Spleen (tissue), 11 donors: ENCODE data around the gene CNTNAP2. TPM values are rescaled to one million over a fixed set of nuclear protein-coding genes. Genes with fewer than 3 reads are reported as not detected.

Experiments
- DNase-seq: peaks from one replicate; pipeline ENCODE4 v3.0.0-alpha.2; 2020
- H3K27ac ChIP-seq, 8 donors: fragments of 200-600 bp; sonication (generic) in 7 of 8; 1 replicate in 4 of 8; 2 replicates in 4 of 8; pipeline versions ENCODE4 v1.5.0 to v1.8.0; 2016 to 2021; ENCODE audit warnings: inconsistent platforms in 4 of 8, mild to moderate bottlenecking in 4 of 8, moderate library complexity in 1 of 8
- H3K27me3 ChIP-seq, 7 donors: fragments of 200-600 bp; sonication (generic) in 6 of 7; replicated peaks in 1 of 7; 1 replicate in 4 of 7; 2 replicates in 3 of 7; pipeline versions ENCODE4 v1.5.0 to v1.8.0; 2016 to 2021; ENCODE audit warnings: inconsistent platforms in 3 of 7, mild to moderate bottlenecking in 1 of 7
- H3K36me3 ChIP-seq, 6 donors: fragments of 200-600 bp; sonication (generic) in 5 of 6; 1 replicate in 4 of 6; 2 replicates in 2 of 6; pipeline versions ENCODE4 v1.5.0 to v1.8.0; 2016 to 2021; ENCODE audit warnings: inconsistent platforms in 2 of 6
- H3K4me1 ChIP-seq, 6 donors: fragments of 200-600 bp; sonication (generic) in 5 of 6; 1 replicate in 3 of 6; 2 replicates in 3 of 6; pipeline versions ENCODE4 v1.5.0 to v1.8.0; 2016 to 2021; ENCODE audit warnings: inconsistent platforms in 3 of 6
- H3K4me3 ChIP-seq, 8 donors: fragments of 200-600 bp; sonication (generic) in 7 of 8; 1 replicate in 4 of 8; 2 replicates in 4 of 8; pipeline versions ENCODE4 v1.5.0 to v1.8.0; 2016 to 2021; ENCODE audit warnings: inconsistent platforms in 4 of 8, mild to moderate bottlenecking in 4 of 8, moderate library complexity in 2 of 8
- H3K9me3 ChIP-seq, 8 donors: fragments of 200-600 bp; sonication (generic) in 7 of 8; 1 replicate in 4 of 8; 2 replicates in 4 of 8; pipeline versions ENCODE4 v1.5.0 to v1.8.0; 2016 to 2021; ENCODE audit warnings: inconsistent platforms in 4 of 8
- CTCF ChIP-seq, 11 experiments: fragments of 200-600 bp in 7 of 11; fragments of 450-650 bp in 4 of 11; sonication (generic) in 4 of 11; IDR thresholded peaks in 8 of 11; conservative IDR thresholded peaks in 3 of 11; 1 replicate in 7 of 11; 2 replicates in 4 of 11; pipeline versions ENCODE4 v1.4.0 to v1.8.0; 2016 to 2021; ENCODE audit warnings: antibody characterized with exemption in 11 of 11, inconsistent platforms in 4 of 11, mild to moderate bottlenecking in 1 of 11
- POLR2A ChIP-seq, 3 donors: fragments of 450-650 bp; IDR thresholded peaks; one replicate each; pipeline ENCODE4 v1.5.1; 2017; ENCODE audit warnings: antibody characterized with exemption in 3 of 3, mild to moderate bottlenecking in 1 of 3
- POLR2AphosphoS5 ChIP-seq, 3 donors: sonication (generic); formaldehyde crosslinking; IDR thresholded peaks; one replicate each; pipeline ENCODE4 v1.5.1; 2017; ENCODE audit warnings: antibody characterized with exemption in 3 of 3
- WGBS, 5 donors: extraction: QIAGEN DNeasy Blood & Tissue Kit in 3 of 5; methylation state at CpG; one replicate each; pipeline versions ENCODE4 v1.1.5 to v1.1.7; 2013 to 2018; 5-methylcytosine and 5-hydroxymethylcytosine counted together
- intact Hi-C: fragments of 100-400 bp; cut with DNase I; formaldehyde crosslinking; loops from one replicate; pipeline ENCODE4 v1.15.0; 2023; ENCODE audit warnings: low total_unique reads
- polyA plus RNA-seq, 3 donors: library from polyadenylated mRNA; stranded (reverse); fragments of 200-250 nt; gene quantifications; one replicate each; pipeline ENCODE4 v1.2.1, GENCODE V29; 2013
- total RNA-seq, 7 donors: library from RNA; depleted of rRNA in 3 of 7; stranded (reverse); fragments of >200 nt in 3 of 7; fragmentation: NEBNext Ultra II Directional in 4 of 7; extraction: Animal tissue kit (Norgen Biotek cat#: 25700) in 4 of 7; gene quantifications; one replicate each; pipeline versions ENCODE4 v1.1.0 to v1.2.1, GENCODE V29; 2016 to 2021
- donor health status: healthy with polysubstance abuse.
- donor health status: DM: no; HTN: no; CAD: no; lungs with moderate emphysema.
- donor health status: DM: no; HTN: no; CAD: no.
- donor health status: Bipolar disorder and iron deficiency.
- donor health status: healthy.
- donor health status: DM: no; HTN: no; CAD: no.
- donor health status: DM: yes; HTN: yes; CAD: no.

CNTNAP2 gene
- total and polyA plus RNA-seq, 10 donors, result 0.13 to 2.0 (median 0.82) TPM

- Histone ChIP-seq H3K4me3 (no peak overlapping the region), H3K36me3 (no peaks in the 10 kb centered on the region), H3K4me1 (no peaks in the 10 kb centered on the region), H3K27me3 (no peaks in the 10 kb centered on the region), H3K9me3 (peaks cover 0 to 21% (median 7%) of the 10 kb centered on the region in 8 donors), H3K27ac (no peak overlapping the region)
- intact Hi-C loops, result no loop called here
- no peak for TF ChIP-seq CTCF (IDR thresholded peaks at IDR 0.05 in 8 of 11, conservative IDR thresholded peaks at IDR 0.05 in 3 of 11)
- no peak for TF ChIP-seq POLR2AphosphoS5 (IDR thresholded peaks at IDR 0.05)
- no peak for TF ChIP-seq POLR2A (IDR thresholded peaks at IDR 0.05)
- DNase-seq, result no peak
- WGBS, 5 donors, result 71 to 86% (median 78%) methylated on average over 2 of the region's 2 CpGs
Observed at GRCh38 chr7:146831875-146832274, 715.3 kb downstream of the CNTNAP2 start.

- Histone ChIP-seq H3K27me3 (no peaks in the 10 kb centered on the region), H3K9me3 (peaks cover 0 to 11% (median 0%) of the 10 kb centered on the region in 8 donors), H3K27ac (no peak overlapping the region), H3K4me3 (no peak overlapping the region), H3K4me1 (no peaks in the 10 kb centered on the region), H3K36me3 (no peaks in the 10 kb centered on the region)
- DNase-seq, result no peak
- TF ChIP-seq CTCF (IDR thresholded peaks at IDR 0.05 in 8 of 11, conservative IDR thresholded peaks at IDR 0.05 in 3 of 11), result no peak
- TF ChIP-seq POLR2AphosphoS5 (IDR thresholded peaks at IDR 0.05), result no peak
- no peak for TF ChIP-seq POLR2A (IDR thresholded peaks at IDR 0.05)
- 81 to 92% (median 85%) methylated on average over 2 of the region's 2 CpGs for WGBS, 5 donors
- intact Hi-C loops, result no loop called here
Observed at GRCh38 chr7:146844405-146844804, 727.8 kb downstream of the CNTNAP2 start.

GRCh38 chr7:146858690-146859089 is 742.1 kb downstream of the CNTNAP2 start:
- intact Hi-C loops, result no loop called here
- no peaks in the 10 kb centered on the region for H3K4me1 ChIP-seq
- no peak for DNase-seq
- H3K27me3 ChIP-seq, result no peaks in the 10 kb centered on the region
- H3K9me3 ChIP-seq, result peaks cover 0 to 3% (median 0%) of the 10 kb centered on the region in 8 donors
- no peak overlapping the region for H3K27ac ChIP-seq
- no peaks in the 10 kb centered on the region for H3K36me3 ChIP-seq
- H3K4me3 ChIP-seq, result no peak overlapping the region
- TF ChIP-seq POLR2AphosphoS5 (IDR thresholded peaks at IDR 0.05), result no peak

- H3K4me3 ChIP-seq, result no peak overlapping the region
- peaks cover 0 to 3% (median 0%) of the 10 kb centered on the region in 8 donors for H3K9me3 ChIP-seq
- TF ChIP-seq CTCF (IDR thresholded peaks at IDR 0.05 in 8 of 11, conservative IDR thresholded peaks at IDR 0.05 in 3 of 11) (no peak), POLR2A (IDR thresholded peaks at IDR 0.05) (no peak), POLR2AphosphoS5 (IDR thresholded peaks at IDR 0.05) (no peak)
- DNase-seq, result no peak
- WGBS, 5 donors, result 85 to 91% (median 87%) methylated on average over 4 of the region's 4 CpGs
- no peaks in the 10 kb centered on the region for H3K27me3 ChIP-seq
- intact Hi-C loops, result no loop called here
- H3K4me1 ChIP-seq, result no peaks in the 10 kb centered on the region
- H3K36me3 ChIP-seq, result no peaks in the 10 kb centered on the region
- no peak overlapping the region for H3K27ac ChIP-seq
Observed at GRCh38 chr7:146861701-146862100, 745.1 kb downstream of the CNTNAP2 start.

- no peak for DNase-seq
- no peaks in the 10 kb centered on the region for H3K4me1 ChIP-seq
- H3K36me3 ChIP-seq, result no peaks in the 10 kb centered on the region
- no peak overlapping the region for H3K4me3 ChIP-seq
- no peaks in the 10 kb centered on the region for H3K27me3 ChIP-seq
- TF ChIP-seq POLR2AphosphoS5 (IDR thresholded peaks at IDR 0.05) (no peak), CTCF (IDR thresholded peaks at IDR 0.05 in 8 of 11, conservative IDR thresholded peaks at IDR 0.05 in 3 of 11) (no peak), POLR2A (IDR thresholded peaks at IDR 0.05) (no peak)
- intact Hi-C loops, result no loop called here
- H3K27ac ChIP-seq, result no peak overlapping the region
- WGBS, 5 donors, result 55 to 81% (median 68%) methylated on average over 2 of the region's 2 CpGs
- H3K9me3 ChIP-seq, result peaks cover 0 to 3% (median 0%) of the 10 kb centered on the region in 8 donors
Observed at GRCh38 chr7:146862415-146862814, 745.8 kb downstream of the CNTNAP2 start.
